Panc1 (cell line): ENCODE measurements around the gene BCL3. TPM values are rescaled to one million over a fixed set of nuclear protein-coding genes. Genes with fewer than 3 reads are reported as not detected.

Experiments
- ATAC-seq: fragments of 200-7000 bp; cut with Tn5 transposase; 2 replicates; pipeline ENCODE4 v1.9.1; 2020; ENCODE audit warnings: mild to moderate bottlenecking, moderate library complexity
- BruUV-seq: library from RNA; stranded (reverse); fragments of 400-500 nt; replicated peaks from 2 replicates; lab custom pipeline; 2021; lab: Mats Ljungman, UMichigan
- CTCF ChIA-PET: fragments of 300-600 bp; sonication (Branson Sonifier 250); formaldehyde crosslinking; loops from one replicate; lab custom pipeline; 2022; ENCODE audit warnings: antibody characterized with exemption; lab: Charles Lee
- POLR2A ChIA-PET: fragments of 300-600 bp; sonication (Branson Sonifier 250); formaldehyde crosslinking; loops from one replicate; lab custom pipeline; 2022; ENCODE audit warnings: antibody characterized with exemption; lab: Charles Lee
- DNase-seq: peaks from one replicate; pipeline ENCODE4 v3.0.0-alpha.2; 2010; ENCODE audit warnings: low read depth, low spot score
- H3K27ac ChIP-seq: 2 replicates; pipeline ENCODE4 v1.5.1; 2011; ENCODE audit warnings: mild to moderate bottlenecking, low read length, inconsistent platforms
- H3K27me3 ChIP-seq: fragments of 200-500 bp; sonication (Bioruptor generic); 2 replicates; pipeline ENCODE4 v1.6.0; 2014; ENCODE audit warnings: low read length, inconsistent platforms; ENCODE audit not compliant: control insufficient read depth, insufficient read depth
- H3K36me3 ChIP-seq: fragments of 200-500 bp; sonication (Bioruptor generic); 2 replicates; pipeline ENCODE4 v1.5.1; 2014; ENCODE audit warnings: inconsistent platforms, mild to moderate bottlenecking, low read length, moderate library complexity; ENCODE audit not compliant: control insufficient read depth, insufficient read depth
- H3K4me1 ChIP-seq: 2 replicates; pipeline ENCODE4 v1.5.1; 2011; ENCODE audit warnings: inconsistent platforms, mild to moderate bottlenecking, low read length, moderate library complexity; ENCODE audit not compliant: control insufficient read depth, insufficient read depth
- H3K4me3 ChIP-seq, 2 experiments: 2 replicates each; pipeline ENCODE4 v1.5.1; 2011 to 2012; ENCODE audit warnings: low read depth in 2 of 2, low read length in 2 of 2, mild to moderate bottlenecking in 2 of 2, inconsistent platforms in 1 of 2, moderate library complexity in 1 of 2
- H3K9me3 ChIP-seq: fragments of 200-500 bp; sonication (Bioruptor generic); 2 replicates; pipeline ENCODE4 v1.5.1; 2014; ENCODE audit warnings: low read depth, mild to moderate bottlenecking, inconsistent platforms, low read length, moderate library complexity; ENCODE audit not compliant: control insufficient read depth, insufficient read depth
- CTCF ChIP-seq: fragments of 450-650 bp; IDR thresholded peaks from 2 replicates; pipeline ENCODE4 v1.5.1; 2017; ENCODE audit warnings: mild to moderate bottlenecking
- POLR2AphosphoS5 ChIP-seq: IDR thresholded peaks from 2 replicates; pipeline ENCODE4 v1.6.1; 2012; ENCODE audit warnings: mild to moderate bottlenecking, low read depth, low read length, moderate library complexity
- REST ChIP-seq, 2 experiments: IDR thresholded peaks; 2 replicates each; pipeline ENCODE4 v1.6.1; 2011 to 2012; ENCODE audit warnings: low read depth in 2 of 2, control low read depth in 1 of 2, low read length in 1 of 2, mild to moderate bottlenecking in 1 of 2, moderate library complexity in 1 of 2; ENCODE audit not compliant: insufficient read depth in 1 of 2
- SIN3A ChIP-seq: IDR thresholded peaks from 2 replicates; pipeline ENCODE4 v1.6.1; 2012; ENCODE audit warnings: low read depth, mild to moderate bottlenecking, low read length, moderate library complexity, borderline replicate concordance; ENCODE audit not compliant: insufficient read depth
- TCF7L2 ChIP-seq: IDR thresholded peaks from 2 replicates; pipeline ENCODE4 v1.6.1; 2011; ENCODE audit warnings: mild to moderate bottlenecking, low read depth, low read length, inconsistent platforms
- in situ Hi-C: cut with HindIII; loops from 2 replicates; pipeline ENCODE4 v1.10.0; 2016; ENCODE audit warnings: low sequenced_read_pairs, low pct_unique_long_range_greater_than_20kb
- intact Hi-C: fragments of 100-400 bp; cut with micrococcal nuclease; formaldehyde crosslinking; loops from one replicate; pipeline ENCODE4 v1.10.0; 2022; ENCODE audit not compliant: unreplicated experiment
- total RNA-seq: library from RNA; stranded (reverse); gene quantifications from one replicate; pipeline ENCODE4 v1.2.1, GENCODE V29; 2021; ENCODE audit not compliant: unreplicated experiment

Gene BCL3
- total RNA-seq, 1 experiment from 2014 or later = 48.5 TPM

GRCh38 chr19:44735011-44735410 is 13.5 kb upstream of the BCL3 start:
- peaks cover 22% of the 10 kb centered on the region for H3K4me1 ChIP-seq
- no peaks in the 10 kb centered on the region for H3K27me3 ChIP-seq
- intact Hi-C loops = no loop called here
- no peak for TF ChIP-seq POLR2AphosphoS5
- H3K36me3 ChIP-seq = no peaks in the 10 kb centered on the region
- DNase-seq (no peak), ATAC-seq (0 out of 2 replicates have a peak, but pooled peaks have one; percentile 17)
- in situ Hi-C loops = no loop called here
- peak overlapping the region; percentile 0; the same call in 1 of the 2 replicates for H3K27ac ChIP-seq
- POLR2A ChIA-PET = no interaction called here
- CTCF ChIA-PET = no interaction called here
- BruUV-seq = no TSS peak
- H3K9me3 ChIP-seq = no peaks in the 10 kb centered on the region
- H3K4me3 ChIP-seq = no peak overlapping the region

GRCh38 chr19:44737238-44738071 is 11.1 kb upstream of the BCL3 start:
- no peaks in the 10 kb centered on the region for H3K9me3 ChIP-seq
- no peak for DNase-seq
- peaks cover 43% of the 10 kb centered on the region for H3K4me1 ChIP-seq
- TF ChIP-seq TCF7L2 (no peak), SIN3A (no peak), REST (IDR thresholded peaks at IDR 0.05; ENCODE audit: insufficient read depth in 1 of 2, low read depth in 2 of 2, low read length in 1 of 2) (no peak), CTCF (no peak), POLR2AphosphoS5 (no peak)
- ChIA-PET CTCF (no interaction called here), POLR2A (no interaction called here)
- intact Hi-C loops = no loop called here
- H3K27ac ChIP-seq = peak overlapping the region; percentile 83
- no peaks in the 10 kb centered on the region for H3K27me3 ChIP-seq
- no TSS peak for BruUV-seq
- ATAC-seq = no peak
- no peaks in the 10 kb centered on the region for H3K36me3 ChIP-seq
- H3K4me3 ChIP-seq = no peak overlapping the region
- in situ Hi-C loops = no loop called here

- TF ChIP-seq SIN3A (no peak), POLR2AphosphoS5 (no peak), CTCF (no peak), REST (IDR thresholded peaks at IDR 0.05; ENCODE audit: insufficient read depth in 1 of 2, low read depth in 2 of 2, low read length in 1 of 2) (no peak), TCF7L2 (no peak)
- in situ Hi-C loops = no loop called here
- Histone ChIP-seq H3K27me3 (no peaks in the 10 kb centered on the region), H3K4me1 (peaks cover 50% of the 10 kb centered on the region), H3K9me3 (no peaks in the 10 kb centered on the region), H3K27ac (peak overlapping the region; percentile 83), H3K4me3 (no peak overlapping the region), H3K36me3 (no peaks in the 10 kb centered on the region)
- ATAC-seq = no peak
- intact Hi-C loops = no loop called here
- ChIA-PET CTCF (no interaction called here), POLR2A (no interaction called here)
- DNase-seq = no peak
- BruUV-seq = no TSS peak
These were observed 10.4 kb upstream of the BCL3 start for GRCh38 chr19:44738136-44738535.
